HG03432 (cell line): ENCODE measurements around the gene RTBDN.

Experiments
- ATAC-seq: cut with Tn5 transposase; IDR thresholded peaks from one replicate; pipeline ENCODE4 v1.9.1; 2021; ENCODE audit warnings: mild to moderate bottlenecking, moderate library complexity; ENCODE audit not compliant: unreplicated experiment

RTBDN gene

DNA sequence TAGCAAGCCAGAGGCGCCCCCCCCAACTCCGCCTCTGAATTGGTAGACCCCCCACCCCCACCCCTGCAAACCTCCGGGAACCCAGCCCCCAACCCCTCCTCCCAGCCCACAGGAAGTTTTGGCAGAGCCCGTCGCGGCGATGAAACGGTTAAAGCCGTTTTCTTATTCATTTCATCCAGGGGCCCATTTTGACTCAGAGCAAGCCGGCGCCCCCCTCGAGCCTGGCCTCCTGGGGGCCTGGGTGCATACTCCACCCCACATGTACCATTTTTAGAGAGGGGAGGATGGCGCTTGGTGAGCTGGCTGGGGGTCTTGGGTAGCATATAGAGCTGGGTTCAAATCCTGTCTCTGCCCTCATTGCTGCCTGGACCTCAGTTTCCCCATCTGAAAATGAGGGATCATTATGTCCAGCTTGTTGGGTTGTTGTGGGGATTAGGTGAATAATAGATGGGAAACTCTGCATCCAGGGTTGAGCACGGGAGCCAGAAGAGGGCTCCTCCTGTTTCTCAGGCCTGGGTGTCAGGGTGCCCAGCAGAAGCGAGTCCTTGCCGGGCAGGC, 51.0 kb downstream of the RTBDN start:
- ATAC-seq, result no peak

DNA sequence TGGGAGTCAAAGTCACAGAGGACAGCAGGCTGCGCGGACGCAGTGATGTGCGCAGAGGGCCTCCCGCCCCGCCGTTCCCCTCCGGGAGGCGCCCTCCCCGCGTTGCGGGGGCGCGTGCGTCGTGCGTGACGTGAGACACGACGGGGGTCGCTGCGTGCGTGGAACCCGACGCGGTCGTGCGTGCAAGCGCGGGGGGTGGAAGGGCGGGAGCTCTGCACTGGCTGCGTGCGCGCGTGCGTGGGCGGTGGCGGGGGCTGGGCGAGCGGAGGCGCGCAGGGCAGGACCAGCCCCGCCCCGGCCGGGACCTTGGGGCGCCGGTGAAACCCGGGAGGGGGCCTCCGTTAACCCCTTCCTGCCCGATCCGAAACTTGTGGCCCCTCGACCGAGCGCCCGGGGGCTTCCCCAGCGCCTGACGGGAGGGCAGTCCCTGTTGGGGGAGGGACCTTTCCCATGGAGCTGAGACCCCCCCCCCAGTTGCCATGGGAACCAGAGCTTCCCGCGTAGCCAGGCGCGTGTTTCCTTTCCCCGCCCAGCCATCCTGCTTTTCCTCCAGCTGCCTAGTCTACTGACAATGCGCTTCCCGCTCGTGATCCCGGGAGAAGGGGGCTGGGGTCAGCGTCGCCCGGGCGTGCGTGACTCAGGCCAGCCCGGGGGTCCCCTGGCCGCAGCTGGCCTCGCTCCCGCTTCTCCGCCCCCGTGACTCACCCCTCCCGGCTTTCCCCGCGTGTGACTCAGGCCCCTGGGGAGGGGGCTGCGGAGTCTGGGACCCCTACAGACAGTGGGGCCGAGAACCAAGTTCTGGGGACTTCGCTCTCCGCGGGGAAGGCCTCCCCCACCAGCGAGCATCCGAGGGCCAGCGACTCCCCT, 51.7 kb downstream of the RTBDN start:
- peak; percentile 39 for ATAC-seq

DNA sequence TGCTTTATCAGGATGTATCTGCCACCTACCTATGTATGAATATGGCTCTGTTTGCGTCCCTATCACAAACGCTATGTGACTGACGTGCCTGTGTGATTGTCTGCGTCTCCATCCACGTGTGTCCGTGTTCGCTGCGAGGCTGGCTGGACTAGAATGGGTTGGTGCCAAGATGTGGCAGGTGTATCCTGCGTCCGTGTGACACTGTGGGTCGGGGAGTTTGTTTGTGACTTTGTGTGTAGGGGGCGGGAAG, 52.3 kb downstream of the RTBDN start:
- no peak for ATAC-seq

DNA sequence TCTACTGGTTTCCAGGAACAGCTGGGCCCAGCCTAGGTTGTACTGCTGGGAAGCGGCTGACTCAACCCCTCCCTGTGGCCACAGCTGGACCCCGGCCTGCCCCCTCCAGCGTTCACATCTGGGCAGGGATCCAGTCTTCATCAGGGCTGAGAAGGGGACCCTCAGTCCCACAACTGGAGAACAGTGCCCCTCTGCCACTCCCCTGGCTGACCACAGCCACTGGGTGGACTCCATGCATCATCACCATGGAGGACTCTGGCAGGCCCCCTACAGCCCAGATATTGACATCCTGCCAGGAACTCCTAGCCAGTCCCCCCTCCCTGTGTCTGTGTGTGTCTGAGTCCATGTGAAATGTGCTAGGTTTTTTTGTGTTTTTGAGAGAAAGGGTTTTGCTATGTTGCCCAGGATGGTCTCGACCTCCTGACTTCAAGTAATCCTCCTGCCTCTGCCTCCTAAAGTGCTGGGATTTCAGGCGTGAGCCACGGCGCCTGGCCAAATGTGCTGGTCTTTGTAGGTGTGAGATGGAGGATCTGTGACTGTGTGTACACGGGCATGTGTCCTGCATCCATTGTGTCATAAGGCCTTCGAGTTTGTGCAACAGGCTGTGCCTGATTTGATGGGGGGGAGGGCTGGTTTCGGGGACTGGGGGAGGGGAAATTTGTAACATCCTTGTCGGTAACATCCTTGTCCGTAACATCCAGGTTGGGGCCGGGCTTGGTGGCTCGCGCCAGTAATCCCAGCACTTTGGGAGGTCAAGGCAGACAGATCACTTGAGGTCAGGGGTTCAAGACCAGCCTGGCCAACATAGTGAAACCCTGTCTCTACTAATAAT, 55.0 kb downstream of the RTBDN start:
- no peak for ATAC-seq

DNA sequence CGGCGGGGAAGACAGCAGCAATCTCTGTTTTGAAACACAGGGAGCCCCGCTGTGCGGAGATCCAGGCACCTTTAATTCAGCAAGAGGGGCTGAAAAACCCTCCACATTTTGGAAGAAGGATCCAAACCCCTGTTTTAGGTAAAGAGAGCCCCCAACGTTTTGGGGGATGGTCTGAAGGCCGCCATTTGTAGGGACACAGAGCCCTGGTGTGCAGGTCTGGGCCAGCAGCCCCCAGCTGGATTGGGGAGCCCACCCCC, 55.5 kb downstream of the RTBDN start:
- no peak for ATAC-seq

DNA sequence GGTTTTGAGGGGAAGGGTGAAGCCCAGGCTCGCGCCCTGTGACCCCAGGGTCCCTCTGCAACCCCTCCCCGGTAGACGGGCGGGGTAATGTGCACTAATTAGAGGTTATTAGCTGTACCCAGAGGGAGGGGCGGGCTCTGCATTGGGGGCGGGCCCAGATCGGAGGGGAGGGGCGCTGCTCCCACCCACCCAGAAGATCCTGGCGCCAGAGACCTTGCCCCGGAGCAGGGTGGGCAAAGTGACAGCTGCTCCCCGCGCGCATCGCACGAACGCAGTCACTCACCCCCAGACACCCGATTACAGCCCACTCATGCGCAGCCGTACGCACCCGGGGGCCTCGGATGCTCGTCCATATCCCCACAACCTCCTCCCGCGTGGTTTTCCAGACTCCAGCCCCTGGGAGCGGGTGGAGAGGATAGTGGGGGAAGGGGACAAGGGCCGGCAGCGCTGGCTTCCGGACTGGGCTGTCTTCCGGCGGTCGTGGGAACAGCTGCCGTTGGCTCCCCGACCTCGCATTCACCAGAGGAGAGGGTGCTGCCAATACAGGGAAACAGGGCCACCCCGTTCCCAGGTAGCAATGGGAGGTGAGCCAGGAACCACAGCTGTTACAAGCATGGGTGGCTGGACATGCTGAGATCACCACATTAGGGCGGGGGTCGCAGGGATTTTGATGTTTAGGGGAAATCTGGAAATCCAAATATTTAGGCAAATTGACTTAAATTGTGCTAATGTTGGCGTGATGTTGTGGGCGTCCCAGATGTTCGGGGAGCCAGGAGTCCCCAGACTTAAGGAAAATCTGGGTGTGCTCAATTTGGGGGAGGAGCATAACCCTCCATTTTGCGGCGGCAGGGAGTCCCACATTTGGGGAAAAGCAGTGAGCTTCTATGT, 56.1 kb downstream of the RTBDN start:
- ATAC-seq, result no peak

DNA sequence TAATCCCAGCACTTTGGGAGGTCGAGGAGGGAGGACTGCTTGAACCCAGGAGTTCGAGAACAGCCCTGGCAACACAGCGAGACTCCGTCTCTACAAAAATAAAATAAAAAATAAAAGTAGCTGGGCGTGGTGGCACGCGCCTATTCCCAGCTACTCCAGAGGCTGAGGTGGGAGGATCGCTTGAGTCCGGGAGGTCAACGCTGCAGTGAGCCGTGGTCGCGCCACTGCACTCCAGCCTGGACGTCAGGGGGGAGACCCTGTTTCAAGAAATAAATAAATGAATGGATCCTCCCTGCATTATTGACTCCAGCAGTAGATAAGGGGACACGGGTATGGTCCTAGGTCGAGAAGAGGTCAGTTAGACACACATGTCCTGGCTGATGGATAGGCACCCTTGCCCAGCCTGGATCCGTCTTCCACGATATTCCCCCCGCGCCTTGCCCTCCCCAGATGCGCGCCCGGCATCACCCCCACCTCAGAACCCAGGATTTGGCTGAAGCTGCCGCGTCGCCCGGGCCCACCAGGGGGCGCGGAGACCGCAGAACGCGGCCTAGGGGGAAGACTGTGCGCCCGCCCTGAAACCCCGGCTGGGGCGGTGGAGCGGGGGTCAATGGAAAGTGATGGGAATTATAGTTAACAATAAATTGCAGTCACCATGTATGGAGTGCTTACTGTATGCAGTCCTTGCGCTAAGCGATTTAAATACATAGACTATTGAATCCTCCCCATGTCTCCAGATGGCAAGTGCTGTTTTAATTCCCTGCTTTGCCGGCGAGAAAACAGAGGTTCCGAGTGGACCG, 57.0 kb downstream of the RTBDN start:
- ATAC-seq, result peak; percentile 47
